Stimulated activated CD4-positive, alpha-beta T cell treated with anti-CD3 and anti-CD28 coated beads, Interleukin-1b, Interleukin-23, amount 100 ng/mL, for 4 hours (primary cell): Measurements from ENCODE around the gene IL17RE.

ENCODE experiments used
- DNase-seq, 2 donors: peaks; one replicate each; pipeline ENCODE4 v3.0.0-alpha.2; 2020; ENCODE audit warnings: low read depth in 2 of 2

Gene IL17RE

GRCh38 chr3:9906480-9906879 lies 3.8 kb downstream of the IL17RE start:
- no peak for DNase-seq

DNA sequence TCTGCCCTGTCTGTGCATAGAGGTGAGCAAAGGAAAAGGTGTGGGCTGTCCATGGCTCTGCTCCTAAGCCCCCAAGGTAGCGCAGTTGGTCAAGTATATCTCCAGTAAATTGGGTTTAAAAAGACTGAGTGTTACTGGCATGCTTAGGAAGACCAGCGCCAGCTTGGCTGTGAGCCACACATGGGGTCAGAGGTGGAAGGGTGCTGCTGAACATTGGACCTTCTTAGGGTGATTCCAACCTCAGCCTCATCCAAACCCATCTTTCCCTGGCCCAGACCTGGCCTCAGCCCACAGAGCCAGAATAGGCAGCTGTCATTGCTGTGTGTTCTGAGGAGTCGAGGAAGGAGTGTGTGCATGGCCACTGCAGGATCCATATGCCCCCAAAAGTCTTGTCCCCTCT lies 5.6 kb downstream of the IL17RE start:
- no peak for DNase-seq

DNA sequence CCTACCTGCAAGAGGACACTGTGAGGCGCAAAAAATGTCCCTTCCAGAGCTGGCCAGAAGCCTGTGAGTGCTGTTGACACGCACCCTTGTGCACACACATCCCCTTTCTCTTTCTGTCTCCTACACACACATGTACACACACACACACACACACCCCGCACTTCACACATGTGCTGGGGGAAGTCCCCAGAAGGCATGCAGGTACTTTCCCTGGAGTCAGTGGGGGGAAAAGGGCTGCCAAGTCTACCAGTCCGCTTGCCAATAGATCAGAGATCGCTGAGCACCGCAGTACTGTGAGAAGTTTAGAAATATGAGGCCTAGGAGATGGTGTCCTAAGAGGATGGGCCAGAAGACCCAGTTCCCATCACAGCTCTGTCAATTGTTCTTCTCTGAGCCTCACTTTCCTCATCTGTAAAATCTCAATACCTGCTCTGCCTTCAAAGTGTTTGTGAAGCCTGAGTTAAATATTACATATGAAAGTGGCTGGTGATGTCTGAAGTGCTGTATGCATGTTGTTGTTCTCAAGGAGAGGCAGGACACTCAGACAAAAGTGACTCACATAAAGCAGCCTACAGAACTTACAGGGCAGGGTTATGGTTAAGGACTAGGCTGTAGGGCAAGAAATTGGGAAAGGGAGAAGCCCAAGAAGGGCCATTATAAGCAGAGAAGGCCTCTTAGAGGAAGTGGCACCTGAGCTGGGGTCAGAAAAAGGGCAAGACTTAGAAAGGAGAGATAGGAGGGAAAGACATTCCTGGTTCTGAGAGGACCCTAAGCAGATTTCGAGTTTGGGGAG lies 6.8 kb downstream of the IL17RE start:
- no peak for DNase-seq

- DNase-seq: no peak
Measured at GRCh38 chr3:9911863-9912262, 9.2 kb downstream of the IL17RE start.

- DNase-seq: no peak
Measured at GRCh38 chr3:9912294-9912935, 9.8 kb downstream of the IL17RE start.

GRCh38 chr3:9913601-9914000 lies 11.0 kb downstream of the IL17RE start:
- no peak for DNase-seq

DNA sequence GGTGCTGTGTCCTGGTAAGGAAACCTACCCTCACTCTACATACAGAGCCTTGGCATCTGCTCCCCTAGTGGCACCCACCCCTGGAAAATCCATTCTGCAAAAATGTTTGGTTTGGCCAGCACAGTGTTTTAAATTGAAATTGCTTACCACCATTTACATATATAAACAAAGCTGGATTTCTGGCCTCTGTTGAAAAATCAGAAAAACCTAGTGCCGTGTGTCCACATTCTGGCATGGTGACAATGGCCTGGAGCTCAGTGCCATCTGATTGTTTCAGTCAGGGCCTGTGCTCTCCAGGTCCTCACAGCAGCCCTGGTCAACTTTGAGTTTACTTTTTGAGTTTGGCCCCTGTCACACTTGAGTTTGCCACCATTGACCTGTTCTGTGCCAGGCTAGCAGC lies 11.4 kb downstream of the IL17RE start:
- DNase-seq: no peak

- no peak for DNase-seq
Measured at GRCh38 chr3:9914559-9915253, 12.1 kb downstream of the IL17RE start.

DNA sequence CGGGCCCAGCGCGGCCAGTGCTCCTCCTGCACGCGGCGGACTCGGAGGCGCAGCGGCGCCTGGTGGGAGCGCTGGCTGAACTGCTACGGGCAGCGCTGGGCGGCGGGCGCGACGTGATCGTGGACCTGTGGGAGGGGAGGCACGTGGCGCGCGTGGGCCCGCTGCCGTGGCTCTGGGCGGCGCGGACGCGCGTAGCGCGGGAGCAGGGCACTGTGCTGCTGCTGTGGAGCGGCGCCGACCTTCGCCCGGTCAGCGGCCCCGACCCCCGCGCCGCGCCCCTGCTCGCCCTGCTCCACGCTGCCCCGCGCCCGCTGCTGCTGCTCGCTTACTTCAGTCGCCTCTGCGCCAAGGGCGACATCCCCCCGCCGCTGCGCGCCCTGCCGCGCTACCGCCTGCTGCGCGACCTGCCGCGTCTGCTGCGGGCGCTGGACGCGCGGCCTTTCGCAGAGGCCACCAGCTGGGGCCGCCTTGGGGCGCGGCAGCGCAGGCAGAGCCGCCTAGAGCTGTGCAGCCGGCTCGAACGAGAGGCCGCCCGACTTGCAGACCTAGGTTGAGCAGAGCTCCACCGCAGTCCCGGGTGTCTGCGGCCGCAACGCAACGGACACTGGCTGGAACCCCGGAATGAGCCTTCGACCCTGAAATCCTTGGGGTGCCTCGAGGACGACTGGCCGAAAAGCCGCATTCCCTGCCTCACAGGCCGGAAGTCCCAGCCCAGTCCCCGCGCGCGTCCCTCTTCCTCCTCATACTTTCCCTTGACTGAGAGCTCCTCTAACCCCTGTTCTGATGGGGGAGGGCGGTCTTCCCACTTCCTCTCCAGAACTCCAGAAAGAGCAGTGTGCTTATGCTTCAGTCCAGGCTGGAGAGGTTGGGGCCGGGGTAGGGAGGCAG lies 12.8 kb downstream of the IL17RE start:
- DNase-seq: peak in 1 of 2 donors; percentile 33

DNA sequence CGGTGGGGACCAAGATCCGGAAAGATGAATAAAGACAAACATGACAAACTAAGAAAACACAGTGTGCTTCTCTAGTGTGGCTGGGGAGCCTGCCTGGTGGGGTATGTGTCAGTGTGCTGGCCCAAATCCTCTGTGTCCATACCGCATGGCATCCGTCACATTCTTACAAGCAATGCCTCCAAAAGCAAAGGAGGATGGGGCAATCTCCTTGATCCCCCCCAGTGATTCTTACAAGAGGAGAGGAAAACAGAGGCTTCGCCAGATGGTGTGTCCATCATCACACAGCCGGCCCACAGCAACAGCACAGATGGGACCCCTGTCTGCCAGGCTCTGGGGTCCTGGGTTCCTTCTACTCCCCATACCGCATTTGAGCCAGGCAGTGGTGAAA lies 13.7 kb downstream of the IL17RE start:
- no peak for DNase-seq

GRCh38 chr3:9916734-9917680 lies 14.4 kb downstream of the IL17RE start, which contains the start of gene IL17RC:
IL17RC (plus strand) TSS chr3:9917098; CDS start chr3:9917316, 218 bp downstream.
- DNase-seq: peak in 1 of 2 donors; percentile 41

DNA sequence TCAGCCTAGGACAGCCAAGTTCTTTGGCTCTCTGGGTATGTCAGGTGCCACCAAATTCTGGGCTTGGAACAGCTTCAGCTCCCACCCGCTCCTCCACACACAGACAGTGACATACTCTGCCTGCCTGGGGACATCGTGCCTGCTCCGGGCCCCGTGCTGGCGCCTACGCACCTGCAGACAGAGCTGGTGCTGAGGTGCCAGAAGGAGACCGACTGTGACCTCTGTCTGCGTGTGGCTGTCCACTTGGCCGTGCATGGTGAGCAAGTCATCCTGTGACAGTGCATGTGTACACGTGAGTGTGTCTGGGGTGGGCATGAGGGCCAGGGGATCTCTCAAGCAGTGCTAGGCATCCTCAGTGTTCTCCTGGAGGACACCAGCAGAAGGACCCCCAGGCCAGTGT lies 15.2 kb downstream of the IL17RE start:
- no peak for DNase-seq

DNA sequence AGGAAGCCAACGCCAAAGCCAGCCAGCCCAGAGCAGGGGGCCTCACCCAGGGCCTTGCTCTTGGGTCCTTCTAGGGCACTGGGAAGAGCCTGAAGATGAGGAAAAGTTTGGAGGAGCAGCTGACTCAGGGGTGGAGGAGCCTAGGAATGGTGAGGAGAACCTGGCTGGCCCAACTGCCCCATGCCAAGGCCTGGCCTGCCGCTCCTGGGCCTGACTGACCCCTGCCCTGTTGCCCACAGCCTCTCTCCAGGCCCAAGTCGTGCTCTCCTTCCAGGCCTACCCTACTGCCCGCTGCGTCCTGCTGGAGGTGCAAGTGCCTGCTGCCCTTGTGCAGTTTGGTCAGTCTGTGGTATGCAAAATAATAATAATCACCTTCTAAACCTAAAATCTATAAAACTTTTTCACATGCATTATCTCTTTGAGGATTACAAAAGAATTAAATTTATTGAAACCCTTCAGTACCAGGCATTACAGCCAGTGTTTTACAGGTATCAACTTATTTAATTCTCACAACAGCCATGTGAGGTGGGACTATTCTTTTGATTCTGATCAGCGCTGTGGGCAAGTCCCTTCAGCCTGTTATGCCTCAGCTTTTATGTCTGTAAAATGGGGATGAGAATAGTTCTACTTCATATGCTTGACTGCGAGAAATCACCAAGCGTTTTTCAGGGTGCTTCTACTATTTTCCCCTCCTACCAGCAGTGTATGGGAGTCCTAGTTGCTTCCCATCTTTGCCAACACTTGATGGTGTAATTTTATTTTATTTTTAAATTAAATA lies 15.8 kb downstream of the IL17RE start:
- DNase-seq: no peak

DNA sequence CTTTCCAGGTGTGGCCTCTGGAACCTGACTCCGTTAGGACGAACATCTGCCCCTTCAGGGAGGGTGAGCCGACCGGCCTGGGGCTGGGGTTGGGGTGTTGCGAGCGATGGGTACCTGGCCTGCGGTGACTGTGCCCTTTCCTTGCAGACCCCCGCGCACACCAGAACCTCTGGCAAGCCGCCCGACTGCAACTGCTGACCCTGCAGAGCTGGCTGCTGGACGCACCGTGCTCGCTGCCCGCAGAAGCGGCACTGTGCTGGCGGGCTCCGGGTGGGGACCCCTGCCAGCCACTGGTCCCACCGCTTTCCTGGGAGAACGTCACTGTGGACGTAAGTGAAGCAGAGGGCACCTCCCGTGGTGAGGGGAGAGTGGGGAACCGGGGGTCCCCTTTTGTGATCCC lies 25.5 kb downstream of the IL17RE start:
- DNase-seq: no peak

- DNase-seq: no peak
Measured at GRCh38 chr3:9930804-9931418, 28.3 kb downstream of the IL17RE start.

- no peak for DNase-seq
Measured at GRCh38 chr3:9932535-9932842, 29.8 kb downstream of the IL17RE start.

- peak; percentile 84 to 88 for DNase-seq
Measured at GRCh38 chr3:9932843-9933560, 30.4 kb downstream of the IL17RE start.

DNA sequence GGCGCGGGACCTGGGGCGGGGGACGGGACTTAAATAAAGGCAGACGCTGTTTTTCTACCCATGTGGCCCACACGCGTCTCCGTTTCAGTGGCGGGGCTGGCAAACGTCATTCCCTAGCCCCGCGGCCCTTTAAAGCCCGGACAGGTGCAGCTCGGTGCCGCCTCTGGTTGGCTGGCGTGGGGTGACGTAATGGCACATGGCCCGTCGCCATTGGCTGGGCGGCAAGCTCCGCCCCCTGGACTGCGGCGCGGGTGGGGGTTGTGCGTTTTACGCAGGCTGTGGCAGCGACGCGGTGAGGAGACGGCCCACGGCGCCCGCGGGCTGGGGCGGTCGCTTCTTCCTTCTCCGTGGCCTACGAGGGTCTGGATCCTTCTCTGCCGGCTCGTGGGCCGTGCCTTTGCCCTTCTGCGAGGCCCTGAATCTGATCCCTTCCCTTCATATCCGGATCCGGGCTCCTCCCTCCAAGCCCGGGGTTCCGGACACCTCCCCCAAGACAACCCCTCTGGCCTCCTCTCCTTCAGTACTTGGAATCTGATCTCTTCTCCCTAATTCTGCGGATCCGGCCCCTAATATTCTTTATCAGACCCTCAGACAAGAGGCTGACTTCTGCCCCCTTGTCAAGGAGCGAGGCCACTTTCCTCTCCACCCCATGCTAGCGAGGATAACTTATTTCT lies 31.1 kb downstream of the IL17RE start, which contains the start of gene CRELD1:
CRELD1 (plus strand) TSS at position 274 of the 674 bp plus-strand sequence. CDS start 605 bp downstream, outside the sequence.
- peak; percentile 95 to 97 for DNase-seq
